Ascending aorta (tissue), 2 donors: ENCODE data around the gene CAPN1. TPM values are rescaled to one million over a fixed set of nuclear protein-coding genes. Genes with fewer than 3 reads are reported as not detected.

Experiments
- DNase-seq, 2 donors: peaks; one replicate each; pipeline ENCODE4 v3.0.0-alpha.2; 2019; ENCODE audit warnings: low spot score in 2 of 2
- H3K27ac ChIP-seq, 2 donors: fragments of 200-600 bp; sonication (generic); one replicate each; pipeline ENCODE4 v1.5.1; 2016 to 2017; ENCODE audit warnings: mild to moderate bottlenecking in 1 of 2
- H3K27me3 ChIP-seq: fragments of 200-600 bp; sonication (generic); one replicate; pipeline ENCODE4 v1.5.1; 2017
- H3K36me3 ChIP-seq, 2 donors: fragments of 200-600 bp; sonication (generic); one replicate each; pipeline ENCODE4 v1.5.1; 2016
- H3K4me1 ChIP-seq, 2 donors: fragments of 200-600 bp; sonication (generic); one replicate each; pipeline ENCODE4 v1.5.1; 2016 to 2017; ENCODE audit warnings: mild to moderate bottlenecking in 1 of 2
- H3K4me3 ChIP-seq, 2 donors: fragments of 200-600 bp; sonication (generic); one replicate each; pipeline ENCODE4 v1.5.1; 2016 to 2017; ENCODE audit warnings: mild to moderate bottlenecking in 1 of 2
- H3K9me3 ChIP-seq, 2 donors: fragments of 200-600 bp; sonication (generic); one replicate each; pipeline ENCODE4 v1.5.1; 2016
- CTCF ChIP-seq, 3 experiments: fragments of 200-600 bp in 2 of 3; fragments of 450-650 bp in 1 of 3; sonication (generic) in 2 of 3; IDR thresholded peaks; one replicate each; pipeline ENCODE4 v1.5.1; 2016 to 2019; ENCODE audit warnings: antibody characterized with exemption in 3 of 3, mild to moderate bottlenecking in 1 of 3, moderate library complexity in 1 of 3
- intact Hi-C: fragments of 100-400 bp; cut with DNase I; formaldehyde crosslinking; loops from one replicate; pipeline ENCODE4 v1.15.1; 2023
- total RNA-seq: library from RNA; depleted of rRNA; stranded (reverse); fragments of >200 nt; gene quantifications from one replicate; pipeline ENCODE4 v1.1.0, GENCODE V29; 2016

The CAPN1 gene
- total RNA-seq, 1 donor from 2014 or later: 239 TPM

GRCh38 chr11:65212226-65212801, 30.6 kb downstream of the CAPN1 start:
- DNase-seq: peak in 1 of 2 donors; percentile 50
- Histone ChIP-seq H3K9me3 (no peaks in the 10 kb centered on the region), H3K4me1 (no peaks in the 10 kb centered on the region), H3K36me3 (peaks cover 45% of the 10 kb centered on the region in 2 donors), H3K27ac (no peak overlapping the region), H3K27me3 (no peaks in the 10 kb centered on the region), H3K4me3 (no peak overlapping the region)
- TF ChIP-seq CTCF (IDR thresholded peaks at IDR 0.05): no peak
- intact Hi-C loops: no loop called here

GRCh38 chr11:65213322-65214211, 31.8 kb downstream of the CAPN1 start:
- H3K27ac ChIP-seq: no peak overlapping the region
- no peaks in the 10 kb centered on the region for H3K4me1 ChIP-seq
- no peaks in the 10 kb centered on the region for H3K9me3 ChIP-seq
- no peak overlapping the region for H3K4me3 ChIP-seq
- peak in 1 of 2 donors; percentile 58 for DNase-seq
- H3K36me3 ChIP-seq: peaks cover 32% of the 10 kb centered on the region in 2 donors
- no peaks in the 10 kb centered on the region for H3K27me3 ChIP-seq
- TF ChIP-seq CTCF (IDR thresholded peaks at IDR 0.05): no peak
- intact Hi-C loops: no loop called here

- no peaks in the 10 kb centered on the region for H3K27me3 ChIP-seq
- no peaks in the 10 kb centered on the region for H3K4me1 ChIP-seq
- H3K36me3 ChIP-seq: peaks cover 25% of the 10 kb centered on the region in 2 donors
- intact Hi-C loops: no loop called here
- H3K4me3 ChIP-seq: no peak overlapping the region
- peak in 1 of 2 donors; percentile 62 for DNase-seq
- H3K27ac ChIP-seq: no peak overlapping the region
- TF ChIP-seq CTCF (IDR thresholded peaks at IDR 0.05): no peak
- H3K9me3 ChIP-seq: no peaks in the 10 kb centered on the region
These were observed 32.6 kb downstream of the CAPN1 start for GRCh38 chr11:65214212-65214845.

GRCh38 chr11:65215441-65216076, 33.8 kb downstream of the CAPN1 start:
- no peaks in the 10 kb centered on the region for H3K4me1 ChIP-seq
- H3K4me3 ChIP-seq: no peak overlapping the region
- no peaks in the 10 kb centered on the region for H3K27me3 ChIP-seq
- H3K36me3 ChIP-seq: peaks cover 12% of the 10 kb centered on the region in 2 donors
- intact Hi-C loops: no loop called here
- DNase-seq: peak in 1 of 2 donors; percentile 56
- H3K9me3 ChIP-seq: no peaks in the 10 kb centered on the region
- TF ChIP-seq CTCF (IDR thresholded peaks at IDR 0.05): no peak
- H3K27ac ChIP-seq: no peak overlapping the region

- Histone ChIP-seq H3K9me3 (no peaks in the 10 kb centered on the region), H3K4me1 (no peaks in the 10 kb centered on the region), H3K4me3 (no peak overlapping the region), H3K27ac (no peak overlapping the region), H3K36me3 (no peaks in the 10 kb centered on the region), H3K27me3 (no peaks in the 10 kb centered on the region)
- intact Hi-C loops: no loop called here
- TF ChIP-seq CTCF (IDR thresholded peaks at IDR 0.05): no peak
- DNase-seq: no peak
These were observed 35.1 kb downstream of the CAPN1 start for GRCh38 chr11:65216830-65217229.
